K562 (cell line): ENCODE data around the gene SLC15A3. TPM values are rescaled to one million over a fixed set of nuclear protein-coding genes. Genes with fewer than 3 reads are reported as not detected.

Experiments used
- ATAC-seq: fragments of 200-7000 bp; cut with Tn5 transposase; 3 replicates; pipeline ENCODE4 v1.9.1; 2020; ENCODE audit warnings: moderate library complexity
- BruUV-seq: library from RNA; stranded (reverse); fragments of 400-500 nt; replicated peaks from 2 replicates; lab custom pipeline; 2021; lab: Mats Ljungman, UMichigan
- CTCF ChIA-PET: fragments of 300-600 bp; formaldehyde crosslinking; extraction: SDS; loops from one replicate; lab custom pipeline; 2021; ENCODE audit warnings: low intra/inter-chr PET ratio; lab: Yijun Ruan, JAX
- POLR2A ChIA-PET: fragments of 300-600, 350-650 bp; sonication (Branson Sonifier 250); formaldehyde crosslinking; extraction: SDS; loops from one replicate; lab custom pipeline; 2021; ENCODE audit warnings: antibody characterized with exemption, inconsistent platforms; lab: Yijun Ruan, JAX
- DNase-seq, 4 experiments: peaks; one replicate each; pipeline versions ENCODE4 v3.0.0 to v3.0.0-alpha.2; 2011 to 2018; ENCODE audit warnings: low spot score in 3 of 4, mixed read lengths in 3 of 4; ENCODE audit errors: extremely low read depth in 1 of 4
- FAIRE-seq: peaks from 2 replicates; lab custom pipeline; 2011; peaks lifted over from hg19 to GRCh38; lab: Jason Lieb, UNC
- H2AFZ ChIP-seq: 2 replicates; pipeline ENCODE4 v1.6.0; 2011; ENCODE audit warnings: low read depth, low read length, control low read depth, inconsistent platforms
- H3K27ac ChIP-seq: fragments of 200-600 bp; 3 replicates; pipeline ENCODE4 v1.8.0; 2011; ENCODE audit warnings: low read depth, mild to moderate bottlenecking, control low read depth, inconsistent platforms, low read length, moderate library complexity, mixed read lengths; ENCODE audit errors: extremely low read depth
- H3K27me3 ChIP-seq, 2 experiments: fragments of 300-600 bp in 1 of 2; 2 replicates in 1 of 2; 3 replicates in 1 of 2; pipeline versions ENCODE4 v1.6.0 to v1.8.0; 2011; ENCODE audit warnings: inconsistent platforms in 2 of 2, low read length in 2 of 2, mild to moderate bottlenecking in 1 of 2, mixed read lengths in 1 of 2, moderate library complexity in 1 of 2; ENCODE audit not compliant: control insufficient read depth in 2 of 2, insufficient read depth in 2 of 2
- H3K36me3 ChIP-seq: fragments of 300-600 bp; 3 replicates; pipeline ENCODE4 v1.8.0; 2011; ENCODE audit warnings: mild to moderate bottlenecking, low read length, inconsistent platforms; ENCODE audit not compliant: control insufficient read depth, insufficient read depth
- H3K4me1 ChIP-seq, 2 experiments: fragments of 200-600 bp in 1 of 2; replicated peaks in 1 of 2; 2 replicates in 1 of 2; 3 replicates in 1 of 2; pipeline versions ENCODE4 v1.5.1 to v1.8.0; 2011; ENCODE audit warnings: inconsistent platforms in 2 of 2, low read length in 2 of 2, mild to moderate bottlenecking in 1 of 2, mixed read lengths in 1 of 2, moderate library complexity in 1 of 2; ENCODE audit not compliant: control insufficient read depth in 2 of 2, insufficient read depth in 2 of 2
- H3K4me2 ChIP-seq: 2 replicates; pipeline ENCODE4 v1.6.1; 2011; ENCODE audit warnings: low read length, control low read depth, inconsistent platforms, mixed read lengths; ENCODE audit not compliant: insufficient read depth
- H3K4me3 ChIP-seq: fragments of 200-600 bp; sonication (generic), shearing (Covaris generic); 2 replicates; pipeline ENCODE4 v1.5.1; 2016; ENCODE audit warnings: control low read depth, inconsistent platforms
- H3K79me2 ChIP-seq: fragments of 200-600 bp; 3 replicates; pipeline ENCODE4 v1.8.0; 2011; ENCODE audit warnings: low read length, inconsistent platforms; ENCODE audit not compliant: control insufficient read depth, insufficient read depth
- H3K9ac ChIP-seq, 2 experiments: 2 replicates each; pipeline versions ENCODE4 v1.6.0 to v1.6.1; 2011; ENCODE audit warnings: low read depth in 2 of 2, low read length in 2 of 2, control low read depth in 1 of 2, inconsistent platforms in 1 of 2, mild to moderate bottlenecking in 1 of 2, mixed read lengths in 1 of 2; ENCODE audit not compliant: insufficient read depth in 1 of 2
- H3K9me1 ChIP-seq: one replicate; pipeline ENCODE4 v1.6.0; 2011; ENCODE audit warnings: inconsistent platforms, mild to moderate bottlenecking, low read length, moderate library complexity; ENCODE audit not compliant: control insufficient read depth, insufficient read depth
- H3K9me3 ChIP-seq: replicated peaks from 2 replicates; pipeline ENCODE4 v1.5.1; 2011; ENCODE audit warnings: low read depth, low read length, inconsistent platforms; ENCODE audit not compliant: control insufficient read depth, insufficient read depth
- H4K20me1 ChIP-seq: replicated peaks from 2 replicates; pipeline ENCODE4 v1.6.1; 2011; ENCODE audit warnings: low read length, inconsistent platforms, mixed read lengths; ENCODE audit not compliant: control insufficient read depth, insufficient read depth
- CHD2 ChIP-seq: IDR thresholded peaks from 2 replicates; pipeline ENCODE4 v1.6.1; 2011; ENCODE audit warnings: low read depth, low read length
- E2F4 ChIP-seq: sonication (generic); formaldehyde crosslinking; IDR thresholded peaks from 2 replicates; pipeline ENCODE4 v1.8.0; 2022; ENCODE audit warnings: mild to moderate bottlenecking, low read depth, missing genetic modification reagents
- MBD2 ChIP-seq: sonication (generic); IDR thresholded peaks from 2 replicates; pipeline ENCODE4 v1.6.1; 2016; ENCODE audit warnings: low read depth, borderline replicate concordance
- NR2C1 ChIP-seq, 2 experiments: fragments of 450-650 bp; IDR thresholded peaks; 2 replicates each; pipeline ENCODE4 v1.6.1; 2017; ENCODE audit warnings: mild to moderate bottlenecking in 2 of 2, antibody characterized with exemption in 1 of 2, inconsistent platforms in 1 of 2, missing compliant biosample characterization in 1 of 2, missing genetic modification characterization in 1 of 2
- SRSF1 ChIP-seq: fragments of 200-400 bp; formaldehyde crosslinking; IDR thresholded peaks from 2 replicates; pipeline ENCODE4 v1.6.1; 2017; ENCODE audit warnings: mild to moderate bottlenecking, low read depth, low read length, moderate library complexity
- STAT5B ChIP-seq: fragments of 250-450 bp; sonication (Bioruptor Pico); IDR thresholded peaks from 2 replicates; pipeline ENCODE4 v1.8.0; 2021; ENCODE audit warnings: mild to moderate bottlenecking, inconsistent platforms
- ZNF146 ChIP-seq: IDR thresholded peaks from one replicate; pipeline ENCODE4 v1.6.1; 2018; ENCODE audit warnings: missing compliant biosample characterization; ENCODE audit not compliant: unreplicated experiment
- WGBS: fragments of 100-300 bp; shearing (Covaris generic); methylation state at CpG from one replicate; pipeline ENCODE4 v1.1.6; 2016; ENCODE audit warnings: low coverage, mixed read lengths; ENCODE audit not compliant: insufficient coverage; ENCODE audit errors: missing lambda C conversion rate; 5-methylcytosine and 5-hydroxymethylcytosine counted together
- in situ Hi-C: fragments of 300-500 bp; cut with MboI; formaldehyde crosslinking; loops from 4 replicates; pipeline ENCODE4 v1.15.0; 2018; ENCODE audit warnings: inconsistent platforms, mixed read lengths
- intact Hi-C: fragments of 100-400 bp; cut with micrococcal nuclease; formaldehyde crosslinking; loops from 2 replicates; pipeline ENCODE4 v1.14.2; 2022
- polyA plus RNA-seq, 8 experiments: library from polyadenylated mRNA; depleted of rRNA in 4 of 8; stranded (reverse) in 5 of 8; unstranded in 3 of 8; fragments of >200 nt; fragmentation: Nextera tagmentation in 2 of 8; fragmentation: Illumina TruSeq in 1 of 8; extraction: Ambion mirVana in 2 of 8; extraction: Trizol in 1 of 8; gene quantifications; 2 replicates each; pipeline versions ENCODE4 v1.2.1 to v1.2.3, GENCODE V29; 2011 to 2014; ENCODE audit warnings: inconsistent platforms in 1 of 8, missing spikeins in 1 of 8
- total RNA-seq, 7 experiments: library from RNA; depleted of rRNA in 6 of 7; stranded (reverse); fragments of >200 nt in 6 of 7; fragmentation: Illumina TruSeq in 2 of 7; extraction: Trizol in 2 of 7; gene quantifications; 2 replicates each; pipeline versions ENCODE4 v1.2.1 to v1.2.3, GENCODE V29; 2011 to 2021; ENCODE audit warnings: low replicate concordance in 1 of 7
- TF ChIP-seq, protein P1 (sequence below): fragments of 450-650 bp; IDR thresholded peaks from 2 replicates; pipeline ENCODE4 v1.6.1; 2016
- TF ChIP-seq, protein P2 (sequence below): fragments of 250-450 bp; sonication (Bioruptor Pico); IDR thresholded peaks from 2 replicates; pipeline ENCODE4 v1.8.0; 2021; ENCODE audit warnings: mild to moderate bottlenecking, moderate library complexity

SLC15A3 gene
- total and polyA plus RNA-seq, 9 of the 15 experiments (the other 6 are each of a cell fraction or from before 2014, with no cell fraction given): 0.07 to 0.27 TPM; not detected in 7

- Histone ChIP-seq H3K36me3 (no peaks in the 10 kb centered on the region), H3K9ac (no peak overlapping the region), H3K4me3 (no peak overlapping the region), H3K4me1 (peaks cover 5 to 6% of the 10 kb centered on the region in 2 experiments; a peak in 4 of 5 replicates), H3K27me3 (peaks cover 46 to 74% of the 10 kb centered on the region in 2 experiments), H3K9me1 (no peaks in the 10 kb centered on the region), H3K27ac (no peak overlapping the region), H3K4me2 (no peak overlapping the region), H4K20me1 (peaks cover 6% of the 10 kb centered on the region), H3K79me2 (no peaks in the 10 kb centered on the region), H2AFZ (no peak overlapping the region), H3K9me3 (no peaks in the 10 kb centered on the region)
- in situ Hi-C loops: no loop called here
- WGBS: 10% methylated on average over 6 of the region's 6 CpGs
- no TSS peak for BruUV-seq
- TF ChIP-seq NR2C1 (IDR thresholded peaks at IDR 0.05) (no peak), NR2C1 (tag; IDR thresholded peaks at IDR 0.05) (no peak), CHD2 (no peak), SRSF1 (no peak), ZNF146 (no peak), STAT5B (CRISPR knock-in tag) (no peak), E2F4 (CRISPR knock-in tag) (no peak), MBD2 (no peak)
- TF ChIP-seq, protein P1, sequence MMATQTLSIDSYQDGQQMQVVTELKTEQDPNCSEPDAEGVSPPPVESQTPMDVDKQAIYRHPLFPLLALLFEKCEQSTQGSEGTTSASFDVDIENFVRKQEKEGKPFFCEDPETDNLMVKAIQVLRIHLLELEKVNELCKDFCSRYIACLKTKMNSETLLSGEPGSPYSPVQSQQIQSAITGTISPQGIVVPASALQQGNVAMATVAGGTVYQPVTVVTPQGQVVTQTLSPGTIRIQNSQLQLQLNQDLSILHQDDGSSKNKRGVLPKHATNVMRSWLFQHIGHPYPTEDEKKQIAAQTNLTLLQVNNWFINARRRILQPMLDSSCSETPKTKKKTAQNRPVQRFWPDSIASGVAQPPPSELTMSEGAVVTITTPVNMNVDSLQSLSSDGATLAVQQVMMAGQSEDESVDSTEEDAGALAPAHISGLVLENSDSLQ: no peak
- TF ChIP-seq, protein P2, sequence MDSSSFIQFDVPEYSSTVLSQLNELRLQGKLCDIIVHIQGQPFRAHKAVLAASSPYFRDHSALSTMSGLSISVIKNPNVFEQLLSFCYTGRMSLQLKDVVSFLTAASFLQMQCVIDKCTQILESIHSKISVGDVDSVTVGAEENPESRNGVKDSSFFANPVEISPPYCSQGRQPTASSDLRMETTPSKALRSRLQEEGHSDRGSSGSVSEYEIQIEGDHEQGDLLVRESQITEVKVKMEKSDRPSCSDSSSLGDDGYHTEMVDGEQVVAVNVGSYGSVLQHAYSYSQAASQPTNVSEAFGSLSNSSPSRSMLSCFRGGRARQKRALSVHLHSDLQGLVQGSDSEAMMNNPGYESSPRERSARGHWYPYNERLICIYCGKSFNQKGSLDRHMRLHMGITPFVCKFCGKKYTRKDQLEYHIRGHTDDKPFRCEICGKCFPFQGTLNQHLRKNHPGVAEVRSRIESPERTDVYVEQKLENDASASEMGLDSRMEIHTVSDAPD: no peak
- ChIA-PET CTCF (no interaction called here), POLR2A (interaction anchor here (0.6 kb wide), 1 partner anchor 36 kb away, joined by 3 read pairs; the partner anchor contains the start of gene TMEM109)
- FAIRE-seq (no peak), ATAC-seq (no peak), DNase-seq (no peak)
- intact Hi-C loops: no loop called here
Measured at GRCh38 chr11:60950024-60950423, 2.0 kb downstream of the SLC15A3 start.
